Thyroid gland (tissue), 4 donors: ENCODE measurements around the gene MSH3.

ENCODE experiments used
- POLR2A ChIP-seq, 2 donors: fragments of 450-650 bp; IDR thresholded peaks; one replicate each; pipeline ENCODE4 v1.6.1; 2017; ENCODE audit warnings: antibody characterized with exemption in 2 of 2, mild to moderate bottlenecking in 2 of 2, moderate library complexity in 1 of 2
- TF ChIP-seq, protein P1 (sequence below), 6 experiments: fragments of 200-600 bp in 3 of 6; fragments of 450-650 bp in 3 of 6; sonication (generic) in 3 of 6; IDR thresholded peaks; one replicate each; pipeline ENCODE4 v1.5.1; 2016 to 2019; ENCODE audit warnings: antibody characterized with exemption in 6 of 6, mild to moderate bottlenecking in 2 of 6, inconsistent platforms in 1 of 6, moderate library complexity in 1 of 6

DNA sequence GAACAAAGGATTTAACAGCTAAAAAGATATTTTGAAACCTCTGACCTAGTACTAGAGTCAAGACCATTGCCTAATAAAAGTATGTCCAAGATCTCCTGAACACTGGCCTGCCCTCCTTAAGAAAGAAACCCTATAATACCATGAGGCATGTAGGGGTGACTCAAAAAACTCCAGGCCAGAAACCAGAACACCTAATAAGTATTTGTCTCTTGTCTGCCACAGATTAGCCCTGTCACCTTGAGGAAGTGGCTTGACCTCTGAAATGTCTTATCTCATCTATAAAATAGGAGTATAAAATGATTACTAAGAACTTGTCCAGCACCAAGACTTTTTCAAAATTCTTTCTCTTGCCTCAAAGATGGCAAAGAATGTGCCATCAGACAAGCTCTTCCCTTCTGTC, 180.3 kb downstream of the MSH3 start:
- TF ChIP-seq, protein P1, sequence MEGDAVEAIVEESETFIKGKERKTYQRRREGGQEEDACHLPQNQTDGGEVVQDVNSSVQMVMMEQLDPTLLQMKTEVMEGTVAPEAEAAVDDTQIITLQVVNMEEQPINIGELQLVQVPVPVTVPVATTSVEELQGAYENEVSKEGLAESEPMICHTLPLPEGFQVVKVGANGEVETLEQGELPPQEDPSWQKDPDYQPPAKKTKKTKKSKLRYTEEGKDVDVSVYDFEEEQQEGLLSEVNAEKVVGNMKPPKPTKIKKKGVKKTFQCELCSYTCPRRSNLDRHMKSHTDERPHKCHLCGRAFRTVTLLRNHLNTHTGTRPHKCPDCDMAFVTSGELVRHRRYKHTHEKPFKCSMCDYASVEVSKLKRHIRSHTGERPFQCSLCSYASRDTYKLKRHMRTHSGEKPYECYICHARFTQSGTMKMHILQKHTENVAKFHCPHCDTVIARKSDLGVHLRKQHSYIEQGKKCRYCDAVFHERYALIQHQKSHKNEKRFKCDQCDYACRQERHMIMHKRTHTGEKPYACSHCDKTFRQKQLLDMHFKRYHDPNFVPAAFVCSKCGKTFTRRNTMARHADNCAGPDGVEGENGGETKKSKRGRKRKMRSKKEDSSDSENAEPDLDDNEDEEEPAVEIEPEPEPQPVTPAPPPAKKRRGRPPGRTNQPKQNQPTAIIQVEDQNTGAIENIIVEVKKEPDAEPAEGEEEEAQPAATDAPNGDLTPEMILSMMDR (IDR thresholded peaks at IDR 0.05), result no peak
- TF ChIP-seq POLR2A (IDR thresholded peaks at IDR 0.05), result no peak
